HepG2 (cell line): Measurements from ENCODE around the gene HIVEP2. TPM values are rescaled to one million over a fixed set of nuclear protein-coding genes. Genes with fewer than 3 reads are reported as not detected.

Experiments
- ESRRA ChIP-seq: sonication (generic); formaldehyde crosslinking; IDR thresholded peaks from 2 replicates; pipeline ENCODE4 v1.5.1; 2020; ENCODE audit warnings: mild to moderate bottlenecking, low read depth, missing genetic modification reagents
- IKZF1 ChIP-seq: fragments of 450-650 bp; IDR thresholded peaks from 2 replicates; pipeline ENCODE4 v1.7.1; 2016
- MED13 ChIP-seq: sonication (generic); formaldehyde crosslinking; IDR thresholded peaks from 2 replicates; pipeline ENCODE4 v1.5.0; 2020; ENCODE audit warnings: missing genetic modification reagents
- NR2F2 ChIP-seq: IDR thresholded peaks from 2 replicates; pipeline ENCODE4 v1.6.1; 2012; ENCODE audit warnings: low read depth, inconsistent platforms, borderline replicate concordance
- PAX8 ChIP-seq: sonication (generic); formaldehyde crosslinking; IDR thresholded peaks from 2 replicates; pipeline ENCODE4 v1.8.0; 2022; ENCODE audit warnings: mild to moderate bottlenecking, missing genetic modification reagents, borderline replicate concordance
- ZNF256 ChIP-seq: sonication (generic); formaldehyde crosslinking; conservative IDR thresholded peaks from 2 replicates; pipeline ENCODE4 v1.4.0; 2020; ENCODE audit warnings: missing genetic modification reagents
- ZNF776 ChIP-seq: sonication (generic); formaldehyde crosslinking; IDR thresholded peaks from 2 replicates; pipeline ENCODE4 v1.4.0; 2020; ENCODE audit warnings: mild to moderate bottlenecking, missing genetic modification reagents
- polyA plus RNA-seq, 8 experiments: library from polyadenylated mRNA; depleted of rRNA in 3 of 8; stranded (reverse) in 7 of 8; unstranded in 1 of 8; fragments of >200 nt; fragmentation: Illumina TruSeq in 4 of 8; extraction: Trizol in 4 of 8; gene quantifications; 2 replicates each; pipeline versions ENCODE4 v1.2.1 to v1.2.3, GENCODE V29; 2011 to 2016; ENCODE audit warnings: low read depth in 4 of 8, missing spikeins in 1 of 8, mixed read lengths in 1 of 8; ENCODE audit not compliant: insufficient read depth in 1 of 8
- total RNA-seq, 5 experiments: library from RNA; depleted of rRNA; stranded (reverse); fragments of >200 nt; fragmentation: Illumina TruSeq; extraction: Trizol; gene quantifications; 2 replicates each; pipeline ENCODE4 v1.2.3, GENCODE V29; 2016; ENCODE audit warnings: low read depth in 1 of 5
- TF ChIP-seq, protein P1 (sequence below): IDR thresholded peaks from 2 replicates; pipeline ENCODE4 v1.6.1; 2018; ENCODE audit warnings: missing genetic modification reagents, mild to moderate bottlenecking, missing compliant biosample characterization
- TF ChIP-seq, protein P2 (sequence below): IDR thresholded peaks from 2 replicates; pipeline ENCODE4 v1.6.1; 2016; ENCODE audit warnings: missing compliant biosample characterization, missing genetic modification reagents, borderline replicate concordance
- TF ChIP-seq, protein P3 (sequence below): IDR thresholded peaks from 2 replicates; pipeline ENCODE4 v1.4.0; 2020; ENCODE audit warnings: mild to moderate bottlenecking, missing genetic modification reagents
- TF ChIP-seq, protein P4 (sequence below), 2 experiments: sonication (generic) in 1 of 2; formaldehyde crosslinking in 1 of 2; IDR thresholded peaks; 2 replicates each; pipeline versions ENCODE4 v1.4.0 to v1.6.1; 2018 to 2020; ENCODE audit warnings: missing genetic modification reagents in 2 of 2, borderline replicate concordance in 1 of 2, low read depth in 1 of 2, mild to moderate bottlenecking in 1 of 2, missing biosample characterization in 1 of 2
- TF ChIP-seq, protein P5 (sequence below): sonication (generic); formaldehyde crosslinking; IDR thresholded peaks from 2 replicates; pipeline ENCODE4 v1.5.0; 2020; ENCODE audit warnings: missing genetic modification reagents
- TF ChIP-seq, protein P6 (sequence below): sonication (generic); formaldehyde crosslinking; IDR thresholded peaks from 2 replicates; pipeline ENCODE4 v1.4.0; 2020; ENCODE audit warnings: mild to moderate bottlenecking, missing genetic modification reagents, borderline replicate concordance

Gene HIVEP2
- total and polyA plus RNA-seq, 2 of the 13 experiments (the other 11 are each of a cell fraction or from before 2014, with no cell fraction given) = 3.4 to 12.9 TPM

DNA sequence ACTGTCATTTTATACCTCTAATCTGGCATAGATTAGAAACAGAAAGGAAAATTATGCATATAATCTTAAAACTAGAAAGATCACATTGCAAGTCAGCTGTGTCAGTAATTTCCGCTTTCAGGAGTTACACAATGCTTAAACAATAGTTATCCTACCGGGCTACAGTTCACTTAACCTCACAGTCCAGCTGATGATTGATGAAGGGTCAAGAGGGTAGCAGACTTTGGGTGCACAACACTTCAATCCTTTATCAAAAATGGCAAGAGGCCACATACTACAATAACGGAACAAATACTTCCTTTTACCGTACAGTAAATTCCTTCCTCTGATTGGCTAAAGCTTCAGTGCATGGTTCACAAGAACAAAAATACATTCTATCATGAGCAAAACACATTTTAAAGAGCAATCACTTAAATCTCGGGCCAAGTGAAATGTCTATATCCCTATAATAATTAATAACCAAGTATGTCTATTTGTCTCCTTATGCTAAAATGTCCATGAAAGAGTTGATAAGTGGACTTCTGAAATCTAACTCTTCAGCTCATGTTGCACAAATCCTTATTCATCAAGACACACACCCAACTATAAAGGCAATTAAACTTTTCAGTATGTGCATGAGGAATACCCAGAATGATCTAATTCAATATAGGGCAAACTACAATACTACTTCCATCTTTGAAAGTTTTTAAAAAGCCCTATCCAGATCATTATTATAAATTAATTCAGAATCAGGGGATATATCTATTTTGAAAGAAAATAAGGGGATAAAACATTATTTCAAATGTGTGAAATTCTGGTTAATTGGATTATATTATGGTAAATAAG is 76.8 kb downstream of the HIVEP2 start (continued):
- TF ChIP-seq, protein P1, sequence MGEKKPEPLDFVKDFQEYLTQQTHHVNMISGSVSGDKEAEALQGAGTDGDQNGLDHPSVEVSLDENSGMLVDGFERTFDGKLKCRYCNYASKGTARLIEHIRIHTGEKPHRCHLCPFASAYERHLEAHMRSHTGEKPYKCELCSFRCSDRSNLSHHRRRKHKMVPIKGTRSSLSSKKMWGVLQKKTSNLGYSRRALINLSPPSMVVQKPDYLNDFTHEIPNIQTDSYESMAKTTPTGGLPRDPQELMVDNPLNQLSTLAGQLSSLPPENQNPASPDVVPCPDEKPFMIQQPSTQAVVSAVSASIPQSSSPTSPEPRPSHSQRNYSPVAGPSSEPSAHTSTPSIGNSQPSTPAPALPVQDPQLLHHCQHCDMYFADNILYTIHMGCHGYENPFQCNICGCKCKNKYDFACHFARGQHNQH (CRISPR knock-in tag) = peak; percentile 97
- TF ChIP-seq IKZF1 (no peak), ZNF256 (CRISPR knock-in tag) (no peak), MED13 (no peak), ZNF776 (CRISPR knock-in tag) (no peak), NR2F2 (peak; percentile 99), ESRRA (CRISPR knock-in tag) (0 out of 2 replicates have a peak, but pooled peaks have one; percentile 44), PAX8 (CRISPR knock-in tag) (no peak)
- TF ChIP-seq, protein P2, sequence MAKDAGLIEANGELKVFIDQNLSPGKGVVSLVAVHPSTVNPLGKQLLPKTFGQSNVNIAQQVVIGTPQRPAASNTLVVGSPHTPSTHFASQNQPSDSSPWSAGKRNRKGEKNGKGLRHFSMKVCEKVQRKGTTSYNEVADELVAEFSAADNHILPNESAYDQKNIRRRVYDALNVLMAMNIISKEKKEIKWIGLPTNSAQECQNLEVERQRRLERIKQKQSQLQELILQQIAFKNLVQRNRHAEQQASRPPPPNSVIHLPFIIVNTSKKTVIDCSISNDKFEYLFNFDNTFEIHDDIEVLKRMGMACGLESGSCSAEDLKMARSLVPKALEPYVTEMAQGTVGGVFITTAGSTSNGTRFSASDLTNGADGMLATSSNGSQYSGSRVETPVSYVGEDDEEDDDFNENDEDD (CRISPR knock-in tag) = no peak
- TF ChIP-seq, protein P3, sequence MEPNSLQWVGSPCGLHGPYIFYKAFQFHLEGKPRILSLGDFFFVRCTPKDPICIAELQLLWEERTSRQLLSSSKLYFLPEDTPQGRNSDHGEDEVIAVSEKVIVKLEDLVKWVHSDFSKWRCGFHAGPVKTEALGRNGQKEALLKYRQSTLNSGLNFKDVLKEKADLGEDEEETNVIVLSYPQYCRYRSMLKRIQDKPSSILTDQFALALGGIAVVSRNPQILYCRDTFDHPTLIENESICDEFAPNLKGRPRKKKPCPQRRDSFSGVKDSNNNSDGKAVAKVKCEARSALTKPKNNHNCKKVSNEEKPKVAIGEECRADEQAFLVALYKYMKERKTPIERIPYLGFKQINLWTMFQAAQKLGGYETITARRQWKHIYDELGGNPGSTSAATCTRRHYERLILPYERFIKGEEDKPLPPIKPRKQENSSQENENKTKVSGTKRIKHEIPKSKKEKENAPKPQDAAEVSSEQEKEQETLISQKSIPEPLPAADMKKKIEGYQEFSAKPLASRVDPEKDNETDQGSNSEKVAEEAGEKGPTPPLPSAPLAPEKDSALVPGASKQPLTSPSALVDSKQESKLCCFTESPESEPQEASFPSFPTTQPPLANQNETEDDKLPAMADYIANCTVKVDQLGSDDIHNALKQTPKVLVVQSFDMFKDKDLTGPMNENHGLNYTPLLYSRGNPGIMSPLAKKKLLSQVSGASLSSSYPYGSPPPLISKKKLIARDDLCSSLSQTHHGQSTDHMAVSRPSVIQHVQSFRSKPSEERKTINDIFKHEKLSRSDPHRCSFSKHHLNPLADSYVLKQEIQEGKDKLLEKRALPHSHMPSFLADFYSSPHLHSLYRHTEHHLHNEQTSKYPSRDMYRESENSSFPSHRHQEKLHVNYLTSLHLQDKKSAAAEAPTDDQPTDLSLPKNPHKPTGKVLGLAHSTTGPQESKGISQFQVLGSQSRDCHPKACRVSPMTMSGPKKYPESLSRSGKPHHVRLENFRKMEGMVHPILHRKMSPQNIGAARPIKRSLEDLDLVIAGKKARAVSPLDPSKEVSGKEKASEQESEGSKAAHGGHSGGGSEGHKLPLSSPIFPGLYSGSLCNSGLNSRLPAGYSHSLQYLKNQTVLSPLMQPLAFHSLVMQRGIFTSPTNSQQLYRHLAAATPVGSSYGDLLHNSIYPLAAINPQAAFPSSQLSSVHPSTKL = peak; percentile 100
- TF ChIP-seq, protein P4, sequence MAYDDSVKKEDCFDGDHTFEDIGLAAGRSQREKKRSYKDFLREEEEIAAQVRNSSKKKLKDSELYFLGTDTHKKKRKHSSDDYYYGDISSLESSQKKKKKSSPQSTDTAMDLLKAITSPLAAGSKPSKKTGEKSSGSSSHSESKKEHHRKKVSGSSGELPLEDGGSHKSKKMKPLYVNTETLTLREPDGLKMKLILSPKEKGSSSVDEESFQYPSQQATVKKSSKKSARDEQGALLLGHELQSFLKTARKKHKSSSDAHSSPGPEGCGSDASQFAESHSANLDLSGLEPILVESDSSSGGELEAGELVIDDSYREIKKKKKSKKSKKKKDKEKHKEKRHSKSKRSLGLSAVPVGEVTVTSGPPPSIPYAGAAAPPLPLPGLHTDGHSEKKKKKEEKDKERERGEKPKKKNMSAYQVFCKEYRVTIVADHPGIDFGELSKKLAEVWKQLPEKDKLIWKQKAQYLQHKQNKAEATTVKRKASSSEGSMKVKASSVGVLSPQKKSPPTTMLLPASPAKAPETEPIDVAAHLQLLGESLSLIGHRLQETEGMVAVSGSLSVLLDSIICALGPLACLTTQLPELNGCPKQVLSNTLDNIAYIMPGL (CRISPR knock-in tag; IDR thresholded peaks at IDR 0.05; ENCODE audit: borderline replicate concordance in 1 of 2, low read depth in 1 of 2) = peak in 1 of 2 experiments; percentile 43; a peak in 1 of 4 replicates
- TF ChIP-seq, protein P5, sequence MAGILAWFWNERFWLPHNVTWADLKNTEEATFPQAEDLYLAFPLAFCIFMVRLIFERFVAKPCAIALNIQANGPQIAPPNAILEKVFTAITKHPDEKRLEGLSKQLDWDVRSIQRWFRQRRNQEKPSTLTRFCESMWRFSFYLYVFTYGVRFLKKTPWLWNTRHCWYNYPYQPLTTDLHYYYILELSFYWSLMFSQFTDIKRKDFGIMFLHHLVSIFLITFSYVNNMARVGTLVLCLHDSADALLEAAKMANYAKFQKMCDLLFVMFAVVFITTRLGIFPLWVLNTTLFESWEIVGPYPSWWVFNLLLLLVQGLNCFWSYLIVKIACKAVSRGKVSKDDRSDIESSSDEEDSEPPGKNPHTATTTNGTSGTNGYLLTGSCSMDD (CRISPR knock-in tag) = no peak
- TF ChIP-seq, protein P6, sequence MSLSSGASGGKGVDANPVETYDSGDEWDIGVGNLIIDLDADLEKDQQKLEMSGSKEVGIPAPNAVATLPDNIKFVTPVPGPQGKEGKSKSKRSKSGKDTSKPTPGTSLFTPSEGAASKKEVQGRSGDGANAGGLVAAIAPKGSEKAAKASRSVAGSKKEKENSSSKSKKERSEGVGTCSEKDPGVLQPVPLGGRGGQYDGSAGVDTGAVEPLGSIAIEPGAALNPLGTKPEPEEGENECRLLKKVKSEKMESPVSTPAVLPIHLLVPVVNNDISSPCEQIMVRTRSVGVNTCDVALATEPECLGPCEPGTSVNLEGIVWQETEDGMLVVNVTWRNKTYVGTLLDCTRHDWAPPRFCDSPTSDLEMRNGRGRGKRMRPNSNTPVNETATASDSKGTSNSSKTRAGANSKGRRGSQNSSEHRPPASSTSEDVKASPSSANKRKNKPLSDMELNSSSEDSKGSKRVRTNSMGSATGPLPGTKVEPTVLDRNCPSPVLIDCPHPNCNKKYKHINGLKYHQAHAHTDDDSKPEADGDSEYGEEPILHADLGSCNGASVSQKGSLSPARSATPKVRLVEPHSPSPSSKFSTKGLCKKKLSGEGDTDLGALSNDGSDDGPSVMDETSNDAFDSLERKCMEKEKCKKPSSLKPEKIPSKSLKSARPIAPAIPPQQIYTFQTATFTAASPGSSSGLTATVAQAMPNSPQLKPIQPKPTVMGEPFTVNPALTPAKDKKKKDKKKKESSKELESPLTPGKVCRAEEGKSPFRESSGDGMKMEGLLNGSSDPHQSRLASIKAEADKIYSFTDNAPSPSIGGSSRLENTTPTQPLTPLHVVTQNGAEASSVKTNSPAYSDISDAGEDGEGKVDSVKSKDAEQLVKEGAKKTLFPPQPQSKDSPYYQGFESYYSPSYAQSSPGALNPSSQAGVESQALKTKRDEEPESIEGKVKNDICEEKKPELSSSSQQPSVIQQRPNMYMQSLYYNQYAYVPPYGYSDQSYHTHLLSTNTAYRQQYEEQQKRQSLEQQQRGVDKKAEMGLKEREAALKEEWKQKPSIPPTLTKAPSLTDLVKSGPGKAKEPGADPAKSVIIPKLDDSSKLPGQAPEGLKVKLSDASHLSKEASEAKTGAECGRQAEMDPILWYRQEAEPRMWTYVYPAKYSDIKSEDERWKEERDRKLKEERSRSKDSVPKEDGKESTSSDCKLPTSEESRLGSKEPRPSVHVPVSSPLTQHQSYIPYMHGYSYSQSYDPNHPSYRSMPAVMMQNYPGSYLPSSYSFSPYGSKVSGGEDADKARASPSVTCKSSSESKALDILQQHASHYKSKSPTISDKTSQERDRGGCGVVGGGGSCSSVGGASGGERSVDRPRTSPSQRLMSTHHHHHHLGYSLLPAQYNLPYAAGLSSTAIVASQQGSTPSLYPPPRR (CRISPR knock-in tag) = peak; percentile 91
